Ishikawa (cell line): ENCODE results near the gene SEMA3A.

Experiments used
- CEBPB ChIP-seq: IDR thresholded peaks from 2 replicates; pipeline ENCODE4 v1.6.1; 2012
- CREB1 ChIP-seq: IDR thresholded peaks from 2 replicates; pipeline ENCODE4 v1.6.1; 2012; ENCODE audit warnings: low read depth
- EP300 ChIP-seq: IDR thresholded peaks from 2 replicates; pipeline ENCODE4 v1.6.1; 2012; ENCODE audit warnings: borderline replicate concordance
- FOXM1 ChIP-seq: IDR thresholded peaks from 2 replicates; pipeline ENCODE4 v1.6.1; 2012; ENCODE audit warnings: low read depth, borderline replicate concordance
- NFIC ChIP-seq: IDR thresholded peaks from 2 replicates; pipeline ENCODE4 v1.6.1; 2012
- RAD21 ChIP-seq: IDR thresholded peaks from 2 replicates; pipeline ENCODE4 v1.6.1; 2012; ENCODE audit warnings: low read depth
- TAF1 ChIP-seq: IDR thresholded peaks from 2 replicates; pipeline ENCODE4 v1.6.1; 2012; ENCODE audit warnings: low read depth, mild to moderate bottlenecking
- TCF12 ChIP-seq: IDR thresholded peaks from 2 replicates; pipeline ENCODE4 v1.6.1; 2012; ENCODE audit warnings: low read depth
- TEAD4 ChIP-seq: IDR thresholded peaks from 2 replicates; pipeline ENCODE4 v1.6.1; 2012
- YY1 ChIP-seq: IDR thresholded peaks from 2 replicates; pipeline ENCODE4 v1.6.1; 2012; ENCODE audit warnings: low read depth
- TF ChIP-seq, protein P1 (sequence below): IDR thresholded peaks from 2 replicates; pipeline ENCODE4 v1.6.1; 2012; ENCODE audit warnings: low read depth, mild to moderate bottlenecking
- TF ChIP-seq, protein P2 (sequence below): IDR thresholded peaks from 2 replicates; pipeline ENCODE4 v1.6.1; 2012
- TF ChIP-seq, protein P3 (sequence below): IDR thresholded peaks from 2 replicates; pipeline ENCODE4 v1.6.1; 2012

DNA sequence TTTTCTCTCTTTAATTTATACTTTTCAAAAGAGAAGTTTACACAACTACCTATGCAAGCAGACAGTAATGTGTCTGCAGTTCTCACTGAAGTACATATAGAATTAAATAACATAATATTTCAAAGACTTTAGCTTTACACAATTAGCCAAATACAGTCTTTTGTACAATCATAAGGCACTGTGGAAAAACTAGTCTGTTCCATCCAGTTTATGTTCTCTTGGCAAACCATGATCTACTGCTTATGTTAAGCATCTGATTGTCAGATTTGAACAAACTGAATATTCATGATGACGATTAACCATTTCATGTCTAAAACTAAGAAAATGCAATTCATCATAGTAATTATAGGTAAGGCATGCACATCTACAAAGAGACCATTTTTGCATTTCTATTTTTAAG lies 842 bp downstream of the SEMA3A start:
- TF ChIP-seq EP300, result no peak
- no peak for TF ChIP-seq CEBPB
- TF ChIP-seq, protein P1, sequence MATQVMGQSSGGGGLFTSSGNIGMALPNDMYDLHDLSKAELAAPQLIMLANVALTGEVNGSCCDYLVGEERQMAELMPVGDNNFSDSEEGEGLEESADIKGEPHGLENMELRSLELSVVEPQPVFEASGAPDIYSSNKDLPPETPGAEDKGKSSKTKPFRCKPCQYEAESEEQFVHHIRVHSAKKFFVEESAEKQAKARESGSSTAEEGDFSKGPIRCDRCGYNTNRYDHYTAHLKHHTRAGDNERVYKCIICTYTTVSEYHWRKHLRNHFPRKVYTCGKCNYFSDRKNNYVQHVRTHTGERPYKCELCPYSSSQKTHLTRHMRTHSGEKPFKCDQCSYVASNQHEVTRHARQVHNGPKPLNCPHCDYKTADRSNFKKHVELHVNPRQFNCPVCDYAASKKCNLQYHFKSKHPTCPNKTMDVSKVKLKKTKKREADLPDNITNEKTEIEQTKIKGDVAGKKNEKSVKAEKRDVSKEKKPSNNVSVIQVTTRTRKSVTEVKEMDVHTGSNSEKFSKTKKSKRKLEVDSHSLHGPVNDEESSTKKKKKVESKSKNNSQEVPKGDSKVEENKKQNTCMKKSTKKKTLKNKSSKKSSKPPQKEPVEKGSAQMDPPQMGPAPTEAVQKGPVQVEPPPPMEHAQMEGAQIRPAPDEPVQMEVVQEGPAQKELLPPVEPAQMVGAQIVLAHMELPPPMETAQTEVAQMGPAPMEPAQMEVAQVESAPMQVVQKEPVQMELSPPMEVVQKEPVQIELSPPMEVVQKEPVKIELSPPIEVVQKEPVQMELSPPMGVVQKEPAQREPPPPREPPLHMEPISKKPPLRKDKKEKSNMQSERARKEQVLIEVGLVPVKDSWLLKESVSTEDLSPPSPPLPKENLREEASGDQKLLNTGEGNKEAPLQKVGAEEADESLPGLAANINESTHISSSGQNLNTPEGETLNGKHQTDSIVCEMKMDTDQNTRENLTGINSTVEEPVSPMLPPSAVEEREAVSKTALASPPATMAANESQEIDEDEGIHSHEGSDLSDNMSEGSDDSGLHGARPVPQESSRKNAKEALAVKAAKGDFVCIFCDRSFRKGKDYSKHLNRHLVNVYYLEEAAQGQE, result no peak
- TF ChIP-seq NFIC, result no peak
- no peak for TF ChIP-seq TAF1
- TF ChIP-seq, protein P2, sequence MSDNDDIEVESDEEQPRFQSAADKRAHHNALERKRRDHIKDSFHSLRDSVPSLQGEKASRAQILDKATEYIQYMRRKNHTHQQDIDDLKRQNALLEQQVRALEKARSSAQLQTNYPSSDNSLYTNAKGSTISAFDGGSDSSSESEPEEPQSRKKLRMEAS, result no peak
- TF ChIP-seq, protein P3, sequence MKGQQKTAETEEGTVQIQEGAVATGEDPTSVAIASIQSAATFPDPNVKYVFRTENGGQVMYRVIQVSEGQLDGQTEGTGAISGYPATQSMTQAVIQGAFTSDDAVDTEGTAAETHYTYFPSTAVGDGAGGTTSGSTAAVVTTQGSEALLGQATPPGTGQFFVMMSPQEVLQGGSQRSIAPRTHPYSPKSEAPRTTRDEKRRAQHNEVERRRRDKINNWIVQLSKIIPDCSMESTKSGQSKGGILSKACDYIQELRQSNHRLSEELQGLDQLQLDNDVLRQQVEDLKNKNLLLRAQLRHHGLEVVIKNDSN, result no peak
- no peak for TF ChIP-seq RAD21
- TF ChIP-seq CREB1, result no peak
- TF ChIP-seq YY1, result no peak
- TF ChIP-seq FOXM1, result no peak
- TF ChIP-seq TEAD4, result no peak
- no peak for TF ChIP-seq TCF12
